ENCODE results near the gene RFC1. TPM values are rescaled to one million over a fixed set of nuclear protein-coding genes. Genes with fewer than 3 reads are reported as not detected.
"Not testable (repeated sequence)": the region's sequence is repeated elsewhere in the genome, so short reads cannot be mapped to it uniquely, and the experiment has no call there.

Gene RFC1
- total RNA-seq, 2 donors from 2014 or later = 27.7 to 33.3 TPM

- intact Hi-C loops (cut with DNase I) = loop anchor here (10.0 kb wide), 2 partner anchors 89 to 269 kb away; partner anchors contain the start of genes LIAS, RPL9 and SMIM14
- H3K27ac ChIP-seq = peak overlapping the region; percentile 84 to 86
Measured at GRCh38 chr4:39365360-39365759, 802 bp downstream of the RFC1 start.

GRCh38 chr4:39363773-39364393, 2.3 kb downstream of the RFC1 start:
- intact Hi-C loops (cut with DNase I) = loop anchor here (10.0 kb wide), 2 partner anchors 91 to 271 kb away; partner anchors contain the start of genes LIAS, RPL9 and SMIM14
- Histone ChIP-seq H3K27ac (no peak overlapping the region), H3K4me1 (replicated peaks) (no peaks in the 10 kb centered on the region), H3K4me3 (no peak overlapping the region), H3K27me3 (replicated peaks; ENCODE audit: insufficient read depth) (no peaks in the 10 kb centered on the region), H3K36me3 (no peaks in the 10 kb centered on the region), H3K9me3 (no peaks in the 10 kb centered on the region)
- no peak for DNase-seq (ENCODE audit: low spot score)
- no peak for TF ChIP-seq POLR2AphosphoS5 (IDR thresholded peaks at IDR 0.05)
- WGBS = 83% methylated on average over 4 of the region's 4 CpGs

More at GRCh38 chr4:39365360-39365759, 802 bp downstream of the RFC1 start:
- DNase-seq (ENCODE audit: low spot score) = no peak
- H3K9me3 ChIP-seq = no peaks in the 10 kb centered on the region
- TF ChIP-seq CTCF (IDR thresholded peaks at IDR 0.05) (no peak), POLR2A (IDR thresholded peaks at IDR 0.05) (no peak), POLR2AphosphoS5 (IDR thresholded peaks at IDR 0.05) (no peak)
- no peaks in the 10 kb centered on the region for H3K36me3 ChIP-seq
- H3K4me1 ChIP-seq (replicated peaks) = no peaks in the 10 kb centered on the region
- H3K27me3 ChIP-seq (replicated peaks; ENCODE audit: insufficient read depth) = no peaks in the 10 kb centered on the region
- 6% methylated on average over 7 of the region's 7 CpGs for WGBS
- H3K4me3 ChIP-seq = peak overlapping the region; percentile 82 to 85

DNA sequence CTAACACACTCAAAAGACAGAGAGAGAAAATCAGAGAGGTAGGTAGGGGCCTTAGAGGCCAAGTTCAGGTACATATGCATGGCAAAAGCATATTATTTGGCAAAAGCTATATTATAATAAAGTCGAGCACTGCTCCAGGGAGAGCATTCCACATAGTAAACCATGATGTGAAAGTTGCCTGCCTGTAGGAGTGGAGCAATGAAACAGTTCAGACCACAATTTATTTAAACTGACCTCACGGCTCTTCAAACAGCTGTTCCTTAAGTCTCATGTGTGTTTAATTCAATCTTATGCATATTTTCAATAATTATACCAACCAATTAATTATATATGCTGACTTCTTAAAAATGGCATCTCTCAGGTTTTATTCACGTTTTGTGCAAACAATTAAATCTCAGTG, 3.3 kb downstream of the RFC1 start:
- no peak for DNase-seq (ENCODE audit: low spot score)
- Histone ChIP-seq H3K27me3 (replicated peaks; ENCODE audit: insufficient read depth) (no peaks in the 10 kb centered on the region), H3K4me3 (no peak overlapping the region), H3K4me1 (replicated peaks) (no peaks in the 10 kb centered on the region), H3K9me3 (no peaks in the 10 kb centered on the region), H3K36me3 (no peaks in the 10 kb centered on the region), H3K27ac (no peak overlapping the region)
- TF ChIP-seq CTCF (IDR thresholded peaks at IDR 0.05) (no peak), POLR2AphosphoS5 (IDR thresholded peaks at IDR 0.05) (no peak), POLR2A (IDR thresholded peaks at IDR 0.05) (no peak)
- intact Hi-C loops (cut with DNase I) = loop anchor here (10.0 kb wide), 2 partner anchors 92 to 272 kb away; partner anchors contain the start of genes LIAS, RPL9 and SMIM14
- WGBS = 50% methylated on average over 3 of the region's 3 CpGs

- WGBS = 98% methylated on average over 4 of the region's 4 CpGs
- DNase-seq (ENCODE audit: low spot score); H3K4me1 ChIP-seq (replicated peaks); H3K4me3 ChIP-seq; H3K27ac ChIP-seq; H3K9me3 ChIP-seq; H3K27me3 ChIP-seq (replicated peaks; ENCODE audit: insufficient read depth); H3K36me3 ChIP-seq: not testable (repeated sequence)
- intact Hi-C loops (cut with DNase I) = loop anchor here (10.0 kb wide), 2 partner anchors 94 to 274 kb away; partner anchors contain the start of genes LIAS, RPL9 and SMIM14
Measured at GRCh38 chr4:39360611-39361010, 5.6 kb downstream of the RFC1 start.

DNA sequence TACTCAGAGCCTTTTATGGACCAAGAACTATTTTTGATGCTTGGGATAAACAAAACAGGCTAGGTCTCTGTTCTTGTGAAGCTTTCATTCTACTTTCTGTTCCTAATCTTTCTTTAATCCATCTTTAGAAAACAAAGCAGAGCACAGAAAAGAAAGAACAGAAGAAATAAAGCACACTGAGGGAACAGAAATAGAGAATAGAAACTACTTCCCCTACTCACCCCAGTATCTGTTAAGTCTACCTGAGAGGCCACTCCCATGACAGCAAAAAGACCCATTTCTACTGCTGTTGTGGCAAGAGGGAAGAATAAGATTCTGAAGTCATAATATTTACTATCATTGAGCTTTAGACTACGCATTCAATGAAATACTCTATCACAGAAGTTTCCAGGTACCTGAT, 9.2 kb downstream of the RFC1 start:
- Histone ChIP-seq H3K27me3 (replicated peaks; ENCODE audit: insufficient read depth) (no peaks in the 10 kb centered on the region), H3K9me3 (no peaks in the 10 kb centered on the region), H3K27ac (no peak overlapping the region), H3K36me3 (no peaks in the 10 kb centered on the region), H3K4me1 (replicated peaks) (no peaks in the 10 kb centered on the region), H3K4me3 (no peak overlapping the region)
- TF ChIP-seq POLR2AphosphoS5 (IDR thresholded peaks at IDR 0.05) = no peak
- no peak for TF ChIP-seq POLR2A (IDR thresholded peaks at IDR 0.05)
- no peak for TF ChIP-seq CTCF (IDR thresholded peaks at IDR 0.05)
- no peak for DNase-seq (ENCODE audit: low spot score)
- 92% methylated on average over 1 of the region's 1 CpG for WGBS
- intact Hi-C loops (cut with DNase I) = no loop called here

DNA sequence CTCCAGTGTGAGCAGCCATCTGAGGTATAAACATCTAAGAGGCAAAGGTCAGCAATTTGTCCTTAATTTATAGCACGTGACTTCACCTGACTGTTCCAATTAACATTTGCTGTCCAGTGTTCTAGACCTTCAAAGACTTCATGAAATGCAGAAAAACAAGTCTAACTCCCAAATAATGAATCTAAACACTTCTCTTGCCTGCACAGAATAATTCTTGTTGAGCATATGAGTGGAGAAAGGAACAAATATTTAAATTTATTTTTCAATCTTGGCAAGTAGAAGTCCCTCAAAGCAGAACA, 12.0 kb downstream of the RFC1 start:
- peak overlapping the region; percentile 47 to 70 for H3K27ac ChIP-seq
- no peaks in the 10 kb centered on the region for H3K9me3 ChIP-seq
- H3K27me3 ChIP-seq (replicated peaks; ENCODE audit: insufficient read depth) = no peaks in the 10 kb centered on the region
- H3K4me1 ChIP-seq (replicated peaks) = no peaks in the 10 kb centered on the region
- no peaks in the 10 kb centered on the region for H3K36me3 ChIP-seq
- intact Hi-C loops (cut with DNase I) = no loop called here
- TF ChIP-seq POLR2AphosphoS5 (IDR thresholded peaks at IDR 0.05) (no peak), CTCF (IDR thresholded peaks at IDR 0.05) (no peak), POLR2A (IDR thresholded peaks at IDR 0.05) (no peak)
- H3K4me3 ChIP-seq = peak overlapping the region in 1 of 2 donors; percentile 23
- DNase-seq (ENCODE audit: low spot score) = no peak
- WGBS = 14% methylated on average over 1 of the region's 1 CpG

Data from prostate gland (tissue), 2 donors.